Left lobe of liver (tissue), 2 donors: ENCODE data around the gene GALNT12. TPM values are rescaled to one million over a fixed set of nuclear protein-coding genes. Genes with fewer than 3 reads are reported as not detected.

ENCODE experiments used
- ATAC-seq: fragments of 200-7000 bp; cut with Tn5 transposase; one replicate; pipeline ENCODE4 v1.9.1; 2020; ENCODE audit warnings: mild to moderate bottlenecking, moderate library complexity
- DNase-seq: peaks from one replicate; pipeline ENCODE4 v3.0.0-alpha.2; 2020; ENCODE audit warnings: low spot score
- total RNA-seq: library from RNA; stranded (reverse); gene quantifications from one replicate; pipeline ENCODE4 v1.2.1, GENCODE V29; 2021
- donor health status: DM: no; HTN: no; CAD: no; lungs with moderate emphysema.
- donor health status: DM: no; HTN: yes; CAD: no.

Gene GALNT12, protein sequence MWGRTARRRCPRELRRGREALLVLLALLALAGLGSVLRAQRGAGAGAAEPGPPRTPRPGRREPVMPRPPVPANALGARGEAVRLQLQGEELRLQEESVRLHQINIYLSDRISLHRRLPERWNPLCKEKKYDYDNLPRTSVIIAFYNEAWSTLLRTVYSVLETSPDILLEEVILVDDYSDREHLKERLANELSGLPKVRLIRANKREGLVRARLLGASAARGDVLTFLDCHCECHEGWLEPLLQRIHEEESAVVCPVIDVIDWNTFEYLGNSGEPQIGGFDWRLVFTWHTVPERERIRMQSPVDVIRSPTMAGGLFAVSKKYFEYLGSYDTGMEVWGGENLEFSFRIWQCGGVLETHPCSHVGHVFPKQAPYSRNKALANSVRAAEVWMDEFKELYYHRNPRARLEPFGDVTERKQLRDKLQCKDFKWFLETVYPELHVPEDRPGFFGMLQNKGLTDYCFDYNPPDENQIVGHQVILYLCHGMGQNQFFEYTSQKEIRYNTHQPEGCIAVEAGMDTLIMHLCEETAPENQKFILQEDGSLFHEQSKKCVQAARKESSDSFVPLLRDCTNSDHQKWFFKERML
- 0.35 TPM for total RNA-seq

DNA sequence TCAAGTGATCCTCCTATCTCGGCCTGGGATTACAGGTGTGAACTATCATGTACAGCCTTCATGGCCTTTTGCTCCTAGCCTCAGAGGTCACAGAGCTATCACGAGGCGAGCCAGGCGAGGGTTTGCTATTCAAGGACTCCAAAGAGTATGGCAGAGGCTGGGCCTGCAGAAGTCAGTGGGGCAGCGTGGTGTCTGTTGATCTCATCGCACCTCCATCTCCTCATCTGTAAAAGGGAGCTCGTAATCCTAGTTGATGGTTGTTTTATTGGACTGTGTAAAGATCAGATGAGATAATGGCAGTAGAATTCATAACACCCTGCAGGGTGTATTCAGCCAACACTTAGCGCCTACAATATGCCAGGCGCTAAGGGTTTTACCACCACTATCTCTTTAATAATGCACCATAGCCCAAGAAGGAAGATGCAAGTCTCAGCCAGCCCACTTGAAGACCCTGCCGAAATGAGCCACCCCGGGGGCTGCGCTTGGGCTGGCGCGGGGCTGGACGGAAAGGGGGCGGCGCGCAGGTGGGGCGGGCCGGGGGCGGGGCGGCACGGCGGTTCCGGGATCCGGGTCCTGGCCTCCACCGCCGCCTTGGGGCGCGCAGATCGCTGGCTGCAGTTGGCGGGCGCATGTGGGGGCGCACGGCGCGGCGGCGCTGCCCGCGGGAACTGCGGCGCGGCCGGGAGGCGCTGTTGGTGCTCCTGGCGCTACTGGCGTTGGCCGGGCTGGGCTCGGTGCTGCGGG lies at the start of gene GALNT12:
TSS of gene GALNT12 (plus strand) at position 601 of the 744 bp plus-strand sequence. CDS start at position 630, 29 bp downstream.
- peak; percentile 53 for ATAC-seq
- DNase-seq: no peak

DNA sequence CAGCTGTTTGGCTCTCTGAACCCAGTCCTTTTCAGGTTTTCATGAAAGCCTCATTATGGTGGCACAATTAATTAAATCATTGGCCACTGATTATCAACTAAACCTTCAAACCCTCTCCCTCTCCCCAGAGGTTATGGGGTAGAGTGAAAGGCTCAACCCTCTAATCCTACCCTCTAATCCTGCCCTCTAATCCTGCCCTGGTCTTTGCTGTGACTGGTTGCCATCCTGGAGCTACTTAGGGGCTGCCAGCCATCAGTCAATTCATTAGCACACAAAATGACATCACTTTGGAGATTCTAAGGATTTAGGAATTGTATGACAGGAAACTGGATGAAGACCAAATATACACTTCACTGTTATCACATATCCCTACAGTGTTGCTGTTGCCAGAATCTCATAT lies 47.2 kb upstream of the GALNT12 start:
- DNase-seq: no peak
- no peak for ATAC-seq

DNA sequence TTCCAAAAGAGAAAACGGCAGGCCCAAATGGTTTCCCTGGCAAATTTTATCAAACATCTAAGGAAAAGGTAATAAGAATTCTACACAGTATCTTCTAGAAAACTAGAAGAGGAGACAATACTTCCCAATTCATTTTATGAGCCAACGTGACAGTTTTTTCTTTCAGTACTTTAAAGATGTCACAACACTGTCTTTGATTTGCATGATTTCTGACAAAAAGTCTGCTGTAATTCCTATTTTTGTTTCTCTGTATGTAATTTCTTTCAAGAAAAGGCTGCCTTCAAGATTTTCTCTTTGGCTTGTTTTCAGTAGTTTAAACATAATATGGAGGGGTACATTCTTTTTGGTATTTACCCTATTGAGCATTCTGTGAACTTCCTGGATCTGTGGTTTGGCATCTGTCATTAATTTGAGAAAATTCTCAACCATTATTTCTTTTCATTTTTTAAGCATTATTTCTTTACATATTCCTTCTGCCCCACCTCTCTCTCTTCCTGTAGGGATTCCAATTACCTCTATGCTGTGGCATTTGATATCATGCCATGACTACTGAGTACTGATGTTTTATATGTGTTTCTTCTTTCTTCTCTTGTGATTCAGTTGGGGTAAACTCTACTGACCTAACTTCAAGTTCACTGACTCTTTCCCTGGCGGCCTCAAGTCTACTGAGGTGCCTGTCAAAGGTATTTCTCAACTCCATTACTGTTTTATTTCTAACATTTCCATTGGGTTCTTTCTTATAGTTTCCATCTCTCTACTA lies 43.3 kb upstream of the GALNT12 start:
- DNase-seq: no peak
- no peak for ATAC-seq

DNA sequence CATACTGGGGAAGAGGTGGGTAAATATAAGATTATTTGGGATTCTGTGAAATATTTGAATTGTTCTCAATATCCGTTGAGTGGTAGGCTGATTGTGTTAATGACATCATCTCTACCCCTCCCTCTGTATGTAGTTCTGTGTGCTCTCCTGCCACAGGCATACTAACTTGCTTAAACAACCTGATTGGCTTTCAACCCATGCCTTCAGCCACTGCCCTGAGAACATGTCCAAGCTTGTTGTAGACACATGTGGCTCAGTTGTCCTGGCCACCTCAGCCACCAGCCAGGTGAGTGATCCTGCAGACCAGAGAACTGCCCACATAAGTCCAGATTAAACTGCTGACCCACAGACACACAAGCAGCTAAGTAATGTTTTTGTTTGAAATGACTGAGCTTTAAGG lies 42.2 kb upstream of the GALNT12 start:
- no peak for ATAC-seq
- DNase-seq: no peak

DNA sequence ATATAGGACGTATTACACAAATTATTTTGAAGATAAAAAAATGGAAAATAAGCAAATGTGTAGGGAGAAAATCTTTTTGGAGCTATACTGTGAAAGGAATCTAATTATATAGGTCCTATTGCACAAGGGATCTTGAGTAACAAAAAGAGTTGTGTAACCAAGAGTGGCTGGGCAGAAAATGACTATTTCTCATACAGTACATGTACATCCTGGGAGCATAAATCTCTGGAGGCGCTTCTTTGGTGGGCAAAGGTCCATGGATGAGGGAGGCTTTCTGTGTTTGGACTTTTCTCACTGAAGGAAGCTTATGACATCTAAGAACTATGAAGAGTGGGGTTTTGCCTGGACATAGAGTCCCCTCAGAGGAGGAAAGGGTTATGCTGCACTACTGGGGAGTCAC lies 40.9 kb upstream of the GALNT12 start:
- DNase-seq (no peak), ATAC-seq (no peak)

DNA sequence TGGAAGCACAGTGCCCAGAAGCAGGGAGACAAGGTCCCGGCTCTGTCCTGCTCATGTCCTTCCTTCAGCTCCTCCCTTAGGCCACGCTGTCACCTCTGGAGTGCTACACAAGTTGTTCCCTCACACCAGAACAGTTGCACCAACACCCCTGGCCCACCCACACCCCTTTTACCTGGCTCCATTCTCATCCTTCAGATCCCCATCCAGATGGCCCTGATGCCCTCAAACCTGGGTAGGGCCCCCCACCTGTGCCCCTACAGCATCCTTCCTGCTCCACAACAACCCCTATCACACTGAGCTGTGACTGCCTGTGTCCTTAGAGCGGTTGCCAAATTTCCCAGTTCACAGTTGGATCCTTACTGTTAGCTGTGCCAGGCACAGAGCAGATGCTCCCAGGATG lies 40.3 kb upstream of the GALNT12 start:
- DNase-seq (no peak), ATAC-seq (no peak)

DNA sequence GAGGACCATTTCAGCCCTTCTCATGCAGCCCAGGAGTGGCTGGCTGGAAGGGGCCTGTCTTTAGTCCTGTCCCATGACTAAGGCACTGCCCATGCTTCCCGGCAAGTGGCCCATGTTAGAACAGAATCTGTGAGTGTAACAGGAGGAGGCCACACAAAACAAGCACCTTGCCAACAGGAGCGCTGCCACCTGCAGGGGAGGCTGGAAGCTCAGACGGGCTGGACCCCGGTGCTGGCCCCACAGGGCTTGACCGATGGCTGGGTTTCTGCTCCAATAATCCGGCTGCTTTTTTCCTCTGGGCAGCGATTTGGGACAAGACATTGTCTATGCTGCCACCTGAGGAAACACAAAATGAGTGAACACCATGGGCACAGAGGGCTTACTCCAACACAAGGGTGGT lies 39.6 kb upstream of the GALNT12 start:
- DNase-seq (no peak), ATAC-seq (no peak)

DNA sequence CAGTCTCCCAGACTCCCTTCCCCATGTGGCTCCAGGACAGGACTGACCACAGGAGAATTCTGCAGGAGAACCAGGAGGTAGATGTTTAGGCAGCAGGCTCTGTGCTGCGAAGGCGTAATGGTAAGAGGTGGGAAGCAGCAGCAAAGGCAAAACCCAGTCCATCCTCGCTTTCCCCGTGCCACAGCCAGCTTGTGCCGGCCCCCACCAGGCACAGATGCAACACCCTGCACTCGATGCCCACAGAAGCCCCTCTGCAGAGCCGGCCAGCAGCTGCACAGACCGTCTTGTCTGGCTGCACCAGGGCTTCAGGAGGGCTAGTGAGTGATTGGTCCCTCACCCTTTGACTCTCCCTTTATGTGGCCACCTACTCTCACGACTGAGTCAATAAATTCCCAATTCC lies 39.1 kb upstream of the GALNT12 start:
- no peak for ATAC-seq
- no peak for DNase-seq

DNA sequence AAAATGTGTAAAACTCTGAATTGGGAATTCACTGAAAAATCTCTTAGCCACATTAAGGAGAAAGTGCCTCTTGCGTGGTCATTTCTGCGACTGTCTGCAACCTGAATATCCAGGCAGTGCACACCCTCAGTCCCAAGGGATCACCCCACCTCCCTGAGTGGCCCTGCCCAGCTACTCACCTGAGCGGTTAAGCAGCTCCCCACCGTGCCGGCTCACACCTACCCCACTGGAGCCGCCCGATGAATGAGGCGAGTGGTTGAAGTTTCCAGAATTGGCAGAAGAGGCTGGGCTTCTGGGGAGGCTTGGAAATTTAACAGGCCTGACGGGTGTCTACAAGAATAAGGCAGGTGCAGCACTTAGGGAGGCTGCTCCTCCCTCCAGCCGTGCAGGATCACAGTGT lies 36.8 kb upstream of the GALNT12 start:
- DNase-seq: no peak
- no peak for ATAC-seq

DNA sequence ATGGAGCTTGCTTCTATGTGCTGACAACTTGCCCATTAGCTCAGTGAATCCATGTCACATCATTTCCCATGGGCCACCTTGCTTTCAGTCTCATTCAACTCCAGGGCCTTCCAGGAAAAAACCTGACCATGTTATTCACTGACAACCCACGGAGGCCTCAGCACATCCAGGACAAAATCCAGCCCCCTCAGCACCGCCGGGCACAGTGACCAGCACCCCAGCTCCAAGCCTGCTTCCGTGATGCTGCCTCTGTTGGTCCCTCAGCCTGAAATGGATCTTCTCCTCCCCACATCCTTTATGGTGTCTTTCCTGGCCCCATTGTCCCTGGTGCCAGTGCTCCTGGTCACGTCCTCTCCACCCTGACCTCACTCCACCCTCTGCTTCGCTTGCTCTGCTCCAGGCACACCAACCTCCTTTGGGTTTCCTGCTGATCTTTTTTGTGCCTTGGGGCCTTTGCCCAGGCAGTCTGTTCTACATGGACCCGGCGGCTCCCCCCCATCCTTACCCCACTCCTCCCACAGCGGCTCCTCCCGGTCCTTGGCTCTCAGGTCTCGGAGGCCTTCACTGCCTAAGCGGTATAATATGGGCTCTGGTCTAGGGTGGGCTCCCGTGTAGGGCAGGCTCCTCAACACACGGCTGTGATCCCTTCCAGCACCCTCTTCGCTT lies 36.1 kb upstream of the GALNT12 start:
- no peak for DNase-seq
- ATAC-seq: no peak

DNA sequence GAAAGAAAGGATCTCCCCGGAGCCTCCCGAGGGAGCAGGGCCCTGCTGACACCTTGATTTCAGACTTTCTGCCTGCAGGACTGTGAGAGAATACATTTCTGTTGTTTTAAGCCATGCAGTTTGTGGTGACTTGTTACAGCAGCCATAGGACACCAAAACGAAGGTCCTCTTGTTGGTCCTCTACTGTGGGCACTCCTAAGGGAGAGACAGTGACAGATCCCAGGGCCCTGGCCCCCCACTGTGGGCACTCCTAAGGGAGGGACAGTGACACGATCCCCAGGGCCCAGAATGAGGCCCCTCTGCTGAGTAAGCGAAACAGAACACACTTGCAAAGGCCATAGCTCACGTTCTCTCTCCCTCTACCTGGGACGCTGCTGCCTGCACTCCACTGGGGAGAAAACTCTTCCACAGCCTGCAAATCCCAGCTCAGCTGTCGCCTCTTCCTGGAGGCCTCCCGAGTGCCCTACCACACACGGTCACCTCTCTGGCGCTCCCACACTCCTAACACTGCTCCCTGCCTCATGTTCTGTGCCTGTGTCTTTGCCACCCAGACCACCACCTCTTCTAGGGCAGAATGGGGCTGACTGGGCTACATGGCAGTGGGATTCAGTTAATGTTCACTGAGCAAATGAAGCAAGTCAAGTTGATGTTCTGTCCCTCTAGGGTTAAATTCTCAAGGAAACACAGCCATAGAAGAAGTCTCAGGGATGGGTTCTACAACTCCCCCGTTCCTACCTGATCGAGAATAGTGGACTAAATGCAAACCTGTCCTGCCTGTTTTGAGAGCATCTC lies 34.9 kb upstream of the GALNT12 start:
- DNase-seq (no peak), ATAC-seq (no peak)

DNA sequence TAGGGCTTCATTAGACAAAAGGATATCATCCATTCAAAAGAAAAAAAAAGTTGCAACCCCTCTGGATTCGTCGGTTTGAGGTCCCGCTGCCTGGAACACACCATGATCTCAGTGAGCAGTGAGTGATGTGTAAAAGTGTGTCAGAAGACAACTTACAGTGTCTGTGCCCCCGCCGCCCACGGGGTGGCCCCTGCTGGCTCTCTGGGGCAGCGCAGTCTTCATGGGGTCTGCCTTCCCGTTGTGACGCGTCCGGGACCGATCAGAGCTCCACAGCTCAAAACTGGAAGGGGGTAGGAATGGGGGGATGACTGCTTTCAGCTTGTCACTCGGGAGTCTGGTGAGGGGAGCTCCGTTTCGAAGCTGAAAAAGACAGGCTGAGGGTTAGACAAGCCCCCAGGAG lies 33.7 kb upstream of the GALNT12 start:
- no peak for ATAC-seq
- DNase-seq: no peak

DNA sequence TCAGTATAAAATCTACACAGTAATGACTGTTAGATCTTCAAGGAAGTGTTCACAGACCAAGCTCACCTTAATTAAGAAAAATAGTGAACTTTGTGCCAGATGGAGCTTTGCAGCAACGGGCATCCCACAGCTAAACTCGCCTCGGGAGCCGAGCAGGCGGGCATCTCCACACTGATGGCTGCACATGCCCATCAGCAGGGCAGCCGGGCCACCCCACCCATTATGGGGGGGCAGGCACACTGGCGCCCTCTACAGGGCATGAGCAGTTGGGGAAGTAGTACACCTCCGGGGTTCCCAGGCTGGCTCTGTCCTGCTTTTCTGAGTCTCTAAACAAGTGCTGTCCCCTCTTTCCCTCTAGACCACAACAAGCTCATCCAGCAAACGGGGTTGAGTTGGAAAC lies 32.7 kb upstream of the GALNT12 start:
- peak; percentile 39 for ATAC-seq
- no peak for DNase-seq

DNA sequence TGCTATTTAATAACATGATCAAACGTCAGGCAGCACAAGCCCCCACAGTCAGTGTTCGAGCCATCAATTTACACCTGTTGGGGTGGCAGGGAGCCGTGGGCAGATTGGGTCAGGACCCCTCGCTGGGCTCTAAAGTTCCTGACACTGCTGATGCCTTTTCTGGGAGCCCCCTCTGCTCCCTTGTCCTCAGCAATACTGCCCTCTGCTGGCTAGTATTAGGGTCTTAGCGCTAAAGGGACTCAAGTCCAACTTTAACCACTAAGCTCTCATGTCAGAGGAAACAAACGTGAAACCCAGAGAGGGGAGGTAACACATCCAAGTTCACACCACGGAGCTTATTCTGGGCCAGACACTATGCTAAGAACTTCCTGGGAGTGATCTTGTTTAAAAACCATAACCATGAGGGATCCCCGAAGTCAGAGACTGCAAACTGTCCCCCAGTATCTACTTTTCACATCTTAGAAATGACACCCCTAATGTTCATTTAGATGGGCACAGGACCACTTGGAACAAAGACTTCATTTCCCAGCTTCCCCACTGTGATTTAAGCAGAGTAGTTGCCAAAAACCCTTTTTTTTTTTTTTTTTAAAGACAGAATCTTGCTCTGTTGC lies 31.5 kb upstream of the GALNT12 start:
- DNase-seq (no peak), ATAC-seq (peak; percentile 78)

DNA sequence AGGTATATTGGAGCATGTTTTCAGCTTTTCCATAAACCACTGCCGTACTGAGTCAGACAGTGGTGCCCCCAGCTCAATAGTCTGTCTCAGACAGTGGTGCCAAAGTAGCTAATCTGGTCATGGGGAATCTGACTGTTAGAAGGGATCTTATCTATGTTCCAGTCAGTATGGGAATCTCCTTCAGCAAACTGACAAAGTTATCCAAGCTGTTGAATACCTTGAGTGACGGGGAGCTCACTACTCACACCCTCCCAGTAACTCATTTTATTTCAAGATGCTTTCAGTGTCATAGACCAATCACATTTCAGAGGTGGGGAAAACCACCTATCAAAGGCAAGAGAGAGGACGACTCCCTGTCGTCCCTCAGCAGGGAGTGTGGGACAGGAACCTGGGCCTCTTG lies 29.9 kb upstream of the GALNT12 start:
- DNase-seq: no peak
- no peak for ATAC-seq

DNA sequence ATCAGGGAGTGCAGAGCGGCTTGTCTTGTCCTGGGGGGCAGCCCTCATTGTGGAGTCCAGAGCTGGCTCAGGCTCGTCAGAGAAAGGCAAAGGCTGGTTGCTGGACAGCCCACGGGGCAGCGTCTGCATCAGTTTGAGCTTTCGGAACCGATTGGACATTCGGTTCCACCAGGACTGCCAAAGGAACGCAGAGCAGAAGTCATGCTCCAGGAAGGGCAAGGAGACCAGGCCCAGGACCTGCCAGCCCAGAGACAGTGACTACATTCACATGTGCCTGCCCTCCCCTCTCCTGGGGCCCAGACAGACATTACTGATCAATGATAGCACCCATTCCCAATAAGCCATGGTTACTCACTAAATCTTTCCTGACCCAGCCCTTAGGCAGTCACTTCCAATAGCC lies 29.2 kb upstream of the GALNT12 start:
- ATAC-seq (no peak), DNase-seq (no peak)

DNA sequence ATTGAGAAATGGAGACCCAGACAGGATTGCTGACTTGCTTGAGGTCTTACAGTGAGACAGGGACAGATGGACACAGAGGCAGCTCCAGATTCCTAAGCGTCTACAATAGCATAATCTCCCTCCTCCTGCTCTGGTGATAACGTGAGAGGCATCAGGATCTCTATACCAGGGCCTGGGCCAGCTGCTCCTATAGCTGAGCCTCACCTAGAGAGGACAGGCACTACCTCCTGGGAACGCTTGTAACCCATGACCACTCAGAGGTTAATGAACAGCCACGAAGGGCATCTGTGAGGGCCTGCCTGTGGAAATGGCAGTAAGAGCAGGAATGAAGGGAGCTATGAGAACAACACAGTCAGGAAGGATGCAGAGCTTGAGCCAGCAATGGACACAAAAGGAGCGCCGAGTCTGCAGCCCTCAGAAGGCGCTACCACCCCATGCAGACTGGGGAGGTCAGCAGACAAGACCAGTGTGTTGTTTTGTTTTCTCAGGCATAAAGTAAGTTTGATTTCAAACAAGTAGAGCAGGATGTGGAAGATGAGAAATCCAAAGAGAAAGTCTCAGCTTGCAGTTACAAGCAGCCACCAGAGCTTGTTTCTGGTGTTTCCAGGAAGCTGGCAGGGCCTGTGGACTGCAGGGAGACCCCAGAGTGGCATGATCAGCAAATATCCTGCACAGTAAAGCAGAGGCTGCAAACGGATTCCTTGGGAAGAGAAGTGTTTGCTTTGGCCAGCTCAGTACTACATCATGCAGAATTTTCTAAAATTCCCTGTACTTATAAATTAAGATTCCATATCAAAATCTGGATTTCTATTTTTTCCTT lies 28.5 kb upstream of the GALNT12 start:
- ATAC-seq: no peak
- DNase-seq: no peak

DNA sequence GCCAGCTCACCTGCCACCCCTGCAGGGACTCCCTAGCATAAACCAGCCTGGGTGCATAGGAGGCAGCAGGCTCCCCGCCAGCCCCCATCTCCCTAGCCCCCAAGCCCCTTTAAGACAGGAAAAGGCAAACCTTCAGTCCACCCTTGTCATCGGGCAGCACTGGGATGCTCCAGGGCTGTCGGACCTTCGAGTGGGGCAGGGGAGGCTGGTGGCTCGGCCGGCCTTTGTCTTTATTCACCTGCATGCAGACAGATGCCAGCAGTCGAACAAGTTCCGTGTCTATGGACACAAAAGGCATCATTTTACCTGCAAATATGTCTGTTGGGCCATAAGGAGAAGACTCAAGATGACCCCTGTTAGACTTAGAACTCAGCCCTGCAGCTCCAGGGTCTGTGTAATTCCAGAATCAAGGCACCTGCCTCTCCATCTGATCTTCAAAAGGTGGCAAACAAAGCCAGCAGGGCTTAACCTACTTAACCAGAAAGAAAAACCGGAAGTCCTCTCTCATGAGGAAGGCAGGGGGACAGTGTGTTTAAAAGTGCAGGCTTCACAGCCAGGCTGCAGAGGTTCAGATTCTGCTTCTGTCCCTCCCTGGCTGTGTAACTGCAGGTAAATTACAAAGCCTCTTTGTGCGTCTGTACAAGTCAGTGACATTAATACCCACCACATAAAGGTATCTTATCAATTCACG lies 27.3 kb upstream of the GALNT12 start:
- DNase-seq (no peak), ATAC-seq (no peak)
